ENCODE data around the gene ID2.

DNA sequence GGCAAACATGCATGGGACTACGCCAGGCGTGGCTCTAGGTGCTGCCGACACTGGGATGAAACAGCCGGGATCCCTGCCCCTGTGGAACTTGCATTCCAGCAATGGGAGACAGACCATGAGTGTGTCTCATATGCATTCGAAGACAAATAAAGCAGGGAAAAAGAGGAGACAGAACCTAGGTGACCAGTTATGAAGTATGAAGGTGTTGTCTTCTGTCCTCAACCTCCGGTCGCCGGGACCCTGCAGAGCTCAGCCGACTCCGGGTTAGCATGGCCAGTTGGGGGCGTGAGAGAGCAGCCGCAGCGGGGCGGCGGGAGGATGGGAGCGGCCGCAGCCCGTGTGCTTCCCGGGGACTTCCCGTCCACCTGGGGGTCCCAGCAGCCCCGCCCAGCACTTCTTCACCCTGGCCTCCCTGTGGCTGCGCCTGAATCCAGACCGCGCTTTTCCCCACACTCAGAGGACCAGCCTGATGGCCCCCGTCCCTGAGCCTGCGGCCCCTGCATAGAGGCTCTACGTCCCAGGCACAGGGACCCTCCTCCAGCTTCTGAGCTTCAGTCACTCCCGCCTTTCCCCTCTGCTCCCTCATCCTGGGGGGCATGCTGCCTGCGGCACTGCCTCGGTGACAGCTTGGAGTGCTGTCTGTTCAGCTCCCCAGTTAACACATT lies 11.4 kb downstream of the ID2 start:
- TF ChIP-seq, protein P1, sequence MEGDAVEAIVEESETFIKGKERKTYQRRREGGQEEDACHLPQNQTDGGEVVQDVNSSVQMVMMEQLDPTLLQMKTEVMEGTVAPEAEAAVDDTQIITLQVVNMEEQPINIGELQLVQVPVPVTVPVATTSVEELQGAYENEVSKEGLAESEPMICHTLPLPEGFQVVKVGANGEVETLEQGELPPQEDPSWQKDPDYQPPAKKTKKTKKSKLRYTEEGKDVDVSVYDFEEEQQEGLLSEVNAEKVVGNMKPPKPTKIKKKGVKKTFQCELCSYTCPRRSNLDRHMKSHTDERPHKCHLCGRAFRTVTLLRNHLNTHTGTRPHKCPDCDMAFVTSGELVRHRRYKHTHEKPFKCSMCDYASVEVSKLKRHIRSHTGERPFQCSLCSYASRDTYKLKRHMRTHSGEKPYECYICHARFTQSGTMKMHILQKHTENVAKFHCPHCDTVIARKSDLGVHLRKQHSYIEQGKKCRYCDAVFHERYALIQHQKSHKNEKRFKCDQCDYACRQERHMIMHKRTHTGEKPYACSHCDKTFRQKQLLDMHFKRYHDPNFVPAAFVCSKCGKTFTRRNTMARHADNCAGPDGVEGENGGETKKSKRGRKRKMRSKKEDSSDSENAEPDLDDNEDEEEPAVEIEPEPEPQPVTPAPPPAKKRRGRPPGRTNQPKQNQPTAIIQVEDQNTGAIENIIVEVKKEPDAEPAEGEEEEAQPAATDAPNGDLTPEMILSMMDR (IDR thresholded peaks at IDR 0.05): peak; percentile 97
- TF ChIP-seq, protein P2, sequence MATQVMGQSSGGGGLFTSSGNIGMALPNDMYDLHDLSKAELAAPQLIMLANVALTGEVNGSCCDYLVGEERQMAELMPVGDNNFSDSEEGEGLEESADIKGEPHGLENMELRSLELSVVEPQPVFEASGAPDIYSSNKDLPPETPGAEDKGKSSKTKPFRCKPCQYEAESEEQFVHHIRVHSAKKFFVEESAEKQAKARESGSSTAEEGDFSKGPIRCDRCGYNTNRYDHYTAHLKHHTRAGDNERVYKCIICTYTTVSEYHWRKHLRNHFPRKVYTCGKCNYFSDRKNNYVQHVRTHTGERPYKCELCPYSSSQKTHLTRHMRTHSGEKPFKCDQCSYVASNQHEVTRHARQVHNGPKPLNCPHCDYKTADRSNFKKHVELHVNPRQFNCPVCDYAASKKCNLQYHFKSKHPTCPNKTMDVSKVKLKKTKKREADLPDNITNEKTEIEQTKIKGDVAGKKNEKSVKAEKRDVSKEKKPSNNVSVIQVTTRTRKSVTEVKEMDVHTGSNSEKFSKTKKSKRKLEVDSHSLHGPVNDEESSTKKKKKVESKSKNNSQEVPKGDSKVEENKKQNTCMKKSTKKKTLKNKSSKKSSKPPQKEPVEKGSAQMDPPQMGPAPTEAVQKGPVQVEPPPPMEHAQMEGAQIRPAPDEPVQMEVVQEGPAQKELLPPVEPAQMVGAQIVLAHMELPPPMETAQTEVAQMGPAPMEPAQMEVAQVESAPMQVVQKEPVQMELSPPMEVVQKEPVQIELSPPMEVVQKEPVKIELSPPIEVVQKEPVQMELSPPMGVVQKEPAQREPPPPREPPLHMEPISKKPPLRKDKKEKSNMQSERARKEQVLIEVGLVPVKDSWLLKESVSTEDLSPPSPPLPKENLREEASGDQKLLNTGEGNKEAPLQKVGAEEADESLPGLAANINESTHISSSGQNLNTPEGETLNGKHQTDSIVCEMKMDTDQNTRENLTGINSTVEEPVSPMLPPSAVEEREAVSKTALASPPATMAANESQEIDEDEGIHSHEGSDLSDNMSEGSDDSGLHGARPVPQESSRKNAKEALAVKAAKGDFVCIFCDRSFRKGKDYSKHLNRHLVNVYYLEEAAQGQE (IDR thresholded peaks at IDR 0.05; ENCODE audit: insufficient read depth in 1 of 2, low read depth in 2 of 2, low read length in 1 of 2): no peak
- no peak for TF ChIP-seq POLR2AphosphoS5 (IDR thresholded peaks at IDR 0.05; ENCODE audit: low read depth, low read length)
